Liver (tissue), 9 donors: ENCODE measurements around the gene PLA2G4F. TPM values are rescaled to one million over a fixed set of nuclear protein-coding genes. Genes with fewer than 3 reads are reported as not detected.

Source experiments
- DNase-seq: peaks from one replicate; pipeline ENCODE4 v3.0.0-alpha.2; 2017; ENCODE audit warnings: low spot score
- H3K27ac ChIP-seq, 2 donors: one replicate each; pipeline ENCODE4 v1.7.0; 2013; ENCODE audit warnings: inconsistent platforms in 2 of 2, low read length in 2 of 2, control low read depth in 1 of 2, low read depth in 1 of 2, mild to moderate bottlenecking in 1 of 2
- H3K27me3 ChIP-seq, 4 donors: one replicate each; pipeline versions ENCODE4 v1.6.1 to v1.7.0; 2013; ENCODE audit warnings: low read length in 3 of 4, inconsistent platforms in 1 of 4, mild to moderate bottlenecking in 1 of 4, moderate library complexity in 1 of 4; ENCODE audit not compliant: control insufficient read depth in 4 of 4, insufficient read depth in 4 of 4
- H3K36me3 ChIP-seq, 4 donors: one replicate each; pipeline versions ENCODE4 v1.6.1 to v1.7.0; 2013; ENCODE audit warnings: low read length in 3 of 4, mild to moderate bottlenecking in 3 of 4, low read depth in 1 of 4, moderate library complexity in 1 of 4; ENCODE audit not compliant: control insufficient read depth in 4 of 4, insufficient read depth in 3 of 4
- H3K4me1 ChIP-seq, 4 donors: one replicate each; pipeline versions ENCODE4 v1.6.1 to v1.7.0; 2013; ENCODE audit warnings: low read length in 3 of 4, mild to moderate bottlenecking in 3 of 4, moderate library complexity in 1 of 4; ENCODE audit not compliant: control insufficient read depth in 4 of 4, insufficient read depth in 4 of 4
- H3K4me3 ChIP-seq, 3 donors: one replicate each; pipeline versions ENCODE4 v1.6.1 to v1.7.0; 2013; ENCODE audit warnings: low read length in 3 of 3, control low read depth in 1 of 3, low read depth in 1 of 3, mild to moderate bottlenecking in 1 of 3
- H3K9ac ChIP-seq, 2 donors: one replicate each; pipeline ENCODE4 v1.7.0; 2013; ENCODE audit warnings: low read length in 2 of 2, mild to moderate bottlenecking in 2 of 2, moderate library complexity in 2 of 2, control low read depth in 1 of 2, low read depth in 1 of 2
- H3K9me3 ChIP-seq, 4 donors: one replicate each; pipeline versions ENCODE4 v1.6.1 to v1.7.0; 2013; ENCODE audit warnings: low read length in 3 of 4; ENCODE audit not compliant: control insufficient read depth in 4 of 4
- ATF3 ChIP-seq: IDR thresholded peaks from 2 replicates; pipeline ENCODE4 v1.6.1; 2016; ENCODE audit warnings: antibody characterized with exemption
- CTCF ChIP-seq: fragments of 150-350 bp; IDR thresholded peaks from 2 replicates; pipeline ENCODE4 v1.5.1; 2017; ENCODE audit warnings: improper control_type of control experiment, low read depth, low read length; ENCODE audit not compliant: missing input control
- EGR1 ChIP-seq, 2 donors: IDR thresholded peaks; 2 replicates each; pipeline ENCODE4 v1.6.1; 2016 to 2018; ENCODE audit warnings: antibody characterized with exemption in 2 of 2, low read depth in 2 of 2
- FOXA1 ChIP-seq: IDR thresholded peaks from 2 replicates; pipeline ENCODE4 v1.6.1; 2016; ENCODE audit warnings: antibody characterized with exemption
- FOXA2 ChIP-seq: IDR thresholded peaks from 2 replicates; pipeline ENCODE4 v1.6.1; 2016; ENCODE audit warnings: antibody characterized with exemption
- GABPA ChIP-seq, 2 donors: IDR thresholded peaks in 1 of 2; conservative IDR thresholded peaks in 1 of 2; 2 replicates each; pipeline ENCODE4 v1.6.1; 2016; ENCODE audit warnings: antibody characterized with exemption in 2 of 2, mild to moderate bottlenecking in 1 of 2, moderate library complexity in 1 of 2
- HNF4A ChIP-seq, 2 donors: conservative IDR thresholded peaks; 2 replicates each; pipeline ENCODE4 v1.6.1; 2016; ENCODE audit warnings: antibody characterized with exemption in 2 of 2, mild to moderate bottlenecking in 2 of 2
- HNF4G ChIP-seq: IDR thresholded peaks from 2 replicates; pipeline ENCODE4 v1.6.1; 2016; ENCODE audit warnings: antibody characterized with exemption
- JUND ChIP-seq, 2 donors: IDR thresholded peaks; 2 replicates each; pipeline ENCODE4 v1.6.1; 2016; ENCODE audit warnings: antibody characterized with exemption in 2 of 2
- MAX ChIP-seq: IDR thresholded peaks from 2 replicates; pipeline ENCODE4 v1.6.1; 2016; ENCODE audit warnings: antibody characterized with exemption
- NR2F2 ChIP-seq: IDR thresholded peaks from 2 replicates; pipeline ENCODE4 v1.6.1; 2016; ENCODE audit warnings: antibody characterized with exemption
- RAD21 ChIP-seq, 2 donors: IDR thresholded peaks; 2 replicates each; pipeline ENCODE4 v1.6.1; 2016; ENCODE audit warnings: antibody characterized with exemption in 2 of 2, mild to moderate bottlenecking in 2 of 2
- REST ChIP-seq: IDR thresholded peaks from 2 replicates; pipeline ENCODE4 v1.6.1; 2016; ENCODE audit warnings: antibody characterized with exemption, mild to moderate bottlenecking
- RXRA ChIP-seq, 2 donors: IDR thresholded peaks; 2 replicates each; pipeline ENCODE4 v1.6.1; 2017 to 2018; ENCODE audit warnings: antibody characterized with exemption in 2 of 2, mild to moderate bottlenecking in 1 of 2
- SP1 ChIP-seq: IDR thresholded peaks from 2 replicates; pipeline ENCODE4 v1.6.1; 2018; ENCODE audit warnings: antibody characterized with exemption, mild to moderate bottlenecking
- TAF1 ChIP-seq: conservative IDR thresholded peaks from 2 replicates; pipeline ENCODE4 v1.6.1; 2016; ENCODE audit warnings: antibody characterized with exemption, mild to moderate bottlenecking
- YY1 ChIP-seq: IDR thresholded peaks from 2 replicates; pipeline ENCODE4 v1.6.1; 2016; ENCODE audit warnings: antibody characterized with exemption, mild to moderate bottlenecking
- ZBTB33 ChIP-seq: IDR thresholded peaks from 2 replicates; pipeline ENCODE4 v1.6.1; 2016; ENCODE audit warnings: antibody characterized with exemption
- WGBS: extraction: QIAGEN DNeasy Blood & Tissue Kit; methylation state at CpG from one replicate; pipeline ENCODE4 v1.1.7; 2013; 5-methylcytosine and 5-hydroxymethylcytosine counted together
- polyA plus RNA-seq, 2 donors: library from polyadenylated mRNA; stranded (reverse) in 1 of 2; unstranded in 1 of 2; fragments of 200-250 nt in 1 of 2; fragments of >200 nt in 1 of 2; fragmentation: Nextera tagmentation in 1 of 2; extraction: Ambion mirVana in 1 of 2; gene quantifications; one replicate each; pipeline versions ENCODE4 v1.2.1 to v1.2.3, GENCODE V29; 2013 to 2015
- total RNA-seq, 2 donors: library from RNA; depleted of rRNA; stranded (reverse); fragments of >200 nt; gene quantifications; one replicate each; pipeline ENCODE4 v1.2.3, GENCODE V29; 2014
- donor health status: healthy.
- donor health status: healthy.
- donor health status: healthy.
- donor health status: healthy.
- donor health status: healthy.

PLA2G4F gene
- total and polyA plus RNA-seq, 4 donors, result not detected

DNA sequence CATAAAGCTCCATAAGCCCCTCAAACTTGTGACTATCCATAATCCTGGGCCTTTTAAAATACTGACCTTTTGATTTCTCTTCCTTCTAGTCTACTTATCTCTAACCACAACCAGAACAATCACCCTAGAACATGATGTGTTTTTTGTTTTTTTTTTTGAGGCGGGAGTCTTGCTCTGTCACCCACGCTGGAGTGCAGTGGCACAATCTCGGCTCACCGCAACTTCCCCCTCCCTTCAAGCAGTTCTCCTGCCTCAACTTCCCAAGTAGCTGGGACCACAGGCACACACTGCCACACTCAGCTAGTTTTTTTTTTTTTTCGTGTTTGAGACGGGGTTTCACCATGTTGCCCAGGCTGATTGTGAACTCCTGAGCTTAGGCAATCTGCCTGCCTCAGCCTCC is 26.5 kb upstream of the PLA2G4F start:
- Histone ChIP-seq H3K4me1 (peaks cover 0 to 10% (median 7%) of the 10 kb centered on the region in 4 donors), H3K36me3 (peaks cover 8 to 57% (median 47%) of the 10 kb centered on the region in 4 donors), H3K27ac (no peak overlapping the region), H3K27me3 (no peaks in the 10 kb centered on the region), H3K9me3 (no peaks in the 10 kb centered on the region), H3K9ac (no peak overlapping the region), H3K4me3 (no peak overlapping the region)
- WGBS, result 94% methylated on average over 6 of the region's 6 CpGs
- no peak for DNase-seq
- TF ChIP-seq FOXA1, result no peak
- TF ChIP-seq MAX, result no peak
- TF ChIP-seq GABPA (IDR thresholded peaks at IDR 0.05 in 1 of 2, conservative IDR thresholded peaks at IDR 0.05 in 1 of 2), result no peak
- TF ChIP-seq HNF4G, result no peak
- TF ChIP-seq FOXA2, result no peak
- TF ChIP-seq ATF3, result no peak
- TF ChIP-seq HNF4A (conservative IDR thresholded peaks at IDR 0.05), result no peak
- TF ChIP-seq RAD21 (IDR thresholded peaks at IDR 0.05), result no peak
- TF ChIP-seq CTCF, result no peak

DNA sequence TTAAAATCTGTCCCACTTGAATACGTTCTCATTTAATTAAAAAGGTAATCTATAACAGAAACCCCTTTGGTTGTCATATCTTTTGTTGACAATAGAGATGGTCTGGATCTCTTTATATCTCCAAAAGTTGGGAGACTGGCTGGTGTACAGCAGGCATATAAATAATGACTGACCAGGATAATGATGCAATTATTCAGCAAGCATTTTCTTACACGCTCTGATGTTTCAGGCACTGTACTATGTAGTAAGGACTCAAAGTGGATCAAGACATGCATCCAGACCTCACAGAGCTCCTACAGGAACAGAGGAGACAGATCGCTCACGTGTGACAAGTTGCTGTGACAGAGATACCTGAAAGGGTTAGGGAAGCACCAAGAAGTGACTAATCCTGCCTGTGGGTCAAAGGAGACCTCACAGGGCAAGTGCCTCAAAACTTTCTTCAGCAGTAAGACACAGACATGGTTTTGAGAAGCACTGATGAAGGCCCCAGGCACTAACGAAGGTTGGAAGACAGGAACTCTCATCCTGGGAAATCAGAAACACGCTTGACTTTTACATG is 26.0 kb upstream of the PLA2G4F start:
- no peaks in the 10 kb centered on the region for H3K9me3 ChIP-seq
- no peak overlapping the region for H3K27ac ChIP-seq
- DNase-seq, result no peak
- peaks cover 8 to 57% (median 50%) of the 10 kb centered on the region in 4 donors for H3K36me3 ChIP-seq
- TF ChIP-seq RXRA (IDR thresholded peaks at IDR 0.05) (no peak), RAD21 (IDR thresholded peaks at IDR 0.05) (no peak), JUND (IDR thresholded peaks at IDR 0.05) (no peak), HNF4G (no peak), CTCF (no peak), YY1 (no peak), REST (no peak), SP1 (no peak), TAF1 (no peak), ATF3 (no peak), EGR1 (IDR thresholded peaks at IDR 0.05; ENCODE audit: low read depth in 2 of 2) (no peak), ZBTB33 (no peak), GABPA (IDR thresholded peaks at IDR 0.05 in 1 of 2, conservative IDR thresholded peaks at IDR 0.05 in 1 of 2) (no peak), NR2F2 (no peak), MAX (no peak), FOXA2 (no peak)
- no peak overlapping the region for H3K9ac ChIP-seq
- WGBS, result 93% methylated on average over 6 of the region's 6 CpGs
- H3K4me1 ChIP-seq, result peaks cover 0 to 4% (median 2%) of the 10 kb centered on the region in 4 donors
- H3K4me3 ChIP-seq, result no peak overlapping the region
- H3K27me3 ChIP-seq, result no peaks in the 10 kb centered on the region
